Measurements from ENCODE around the gene TMEM59L.

- TF ChIP-seq CTCF (IDR thresholded peaks at IDR 0.05) (no peak), POLR2A (IDR thresholded peaks at IDR 0.05) (no peak)
Observed at GRCh38 chr19:18650468-18651041, 37.9 kb downstream of the TMEM59L start.
